HG02623 (cell line): Measurements from ENCODE around the gene STK32B.
"Not testable (repeated sequence)": the region's sequence is repeated elsewhere in the genome, so short reads cannot be mapped to it uniquely, and the experiment has no call there.

Experiments used
- ATAC-seq: cut with Tn5 transposase; IDR thresholded peaks from one replicate; pipeline ENCODE4 v1.9.1; 2021; ENCODE audit warnings: moderate library complexity; ENCODE audit not compliant: unreplicated experiment

STK32B gene

DNA sequence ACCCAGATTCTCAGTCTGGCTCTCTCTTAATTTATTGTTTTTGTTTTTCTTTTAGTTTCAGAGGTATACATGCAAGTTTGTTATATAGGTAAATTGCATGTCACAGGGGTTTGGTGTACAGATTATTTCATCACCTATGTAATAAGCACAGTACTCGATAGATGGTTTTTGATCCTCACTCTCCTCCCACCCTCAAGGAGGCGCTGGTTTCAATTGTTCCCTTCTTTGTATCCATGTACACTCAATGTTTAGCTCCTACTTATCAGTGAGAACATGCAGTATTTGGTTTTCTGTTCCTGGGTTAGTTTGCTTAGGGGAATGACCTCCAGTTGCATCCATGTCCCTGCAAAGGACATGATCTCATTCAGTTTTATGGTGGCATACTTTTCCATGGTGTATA is 198.4 kb downstream of the STK32B start:
- no peak for ATAC-seq

DNA sequence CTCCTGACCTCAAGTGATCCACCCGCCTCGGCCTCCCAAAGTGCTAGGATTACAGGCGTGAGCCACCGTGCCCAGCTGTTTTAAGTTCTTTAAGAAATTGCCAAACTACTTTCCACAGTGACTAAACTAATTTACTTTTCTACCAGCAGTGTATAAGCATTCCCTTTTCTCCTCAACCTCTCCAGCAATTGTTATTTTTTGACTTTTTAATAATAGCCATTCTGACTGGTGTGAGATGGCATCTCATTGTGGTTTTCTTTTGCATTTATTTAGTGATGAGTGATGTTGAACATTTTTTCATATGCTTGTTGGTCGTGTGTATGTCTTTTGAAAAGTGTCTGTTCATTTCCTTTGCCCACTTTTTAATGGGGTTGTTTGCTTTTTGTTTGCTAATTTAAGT is 199.3 kb downstream of the STK32B start:
- not testable (repeated sequence) for ATAC-seq

DNA sequence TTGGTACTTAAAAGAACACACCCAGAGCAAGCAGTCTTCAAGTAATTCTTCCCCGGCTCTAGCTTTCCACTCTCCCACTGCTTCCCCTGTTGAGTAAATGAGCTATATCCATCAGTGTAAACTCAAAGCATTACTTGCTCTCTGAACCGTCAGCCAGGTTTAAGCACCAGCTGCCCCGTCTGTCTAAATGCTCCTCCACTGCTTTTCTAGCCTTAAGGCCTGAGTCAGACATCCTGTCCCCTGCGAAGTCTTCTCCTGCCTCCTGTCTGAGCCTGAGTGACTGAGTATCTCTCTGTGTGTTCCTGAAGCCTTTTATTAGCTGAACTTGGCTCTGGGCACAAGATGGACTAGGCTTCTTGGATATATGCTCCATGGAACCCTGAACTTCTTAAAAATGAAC is 205.1 kb downstream of the STK32B start:
- no peak for ATAC-seq

DNA sequence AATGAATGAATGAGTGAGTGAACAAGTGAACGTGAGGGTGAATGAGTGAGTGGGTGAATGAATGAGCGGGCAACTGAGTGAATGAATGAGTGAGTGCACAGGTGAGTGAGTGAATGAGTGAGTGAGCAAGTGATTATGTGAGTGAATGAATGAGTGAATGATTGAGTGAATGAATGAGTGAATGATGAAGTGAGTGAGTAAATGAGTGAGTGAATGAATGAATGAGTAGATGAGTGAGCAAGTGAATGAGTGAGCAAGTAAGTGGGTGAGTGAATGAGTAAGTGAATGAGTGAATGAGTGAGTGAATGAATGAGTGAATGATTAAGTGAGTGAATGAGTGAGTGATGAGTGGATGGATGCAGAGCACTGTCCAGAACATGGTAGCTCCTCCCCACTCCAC is 205.8 kb downstream of the STK32B start:
- ATAC-seq = no peak

DNA sequence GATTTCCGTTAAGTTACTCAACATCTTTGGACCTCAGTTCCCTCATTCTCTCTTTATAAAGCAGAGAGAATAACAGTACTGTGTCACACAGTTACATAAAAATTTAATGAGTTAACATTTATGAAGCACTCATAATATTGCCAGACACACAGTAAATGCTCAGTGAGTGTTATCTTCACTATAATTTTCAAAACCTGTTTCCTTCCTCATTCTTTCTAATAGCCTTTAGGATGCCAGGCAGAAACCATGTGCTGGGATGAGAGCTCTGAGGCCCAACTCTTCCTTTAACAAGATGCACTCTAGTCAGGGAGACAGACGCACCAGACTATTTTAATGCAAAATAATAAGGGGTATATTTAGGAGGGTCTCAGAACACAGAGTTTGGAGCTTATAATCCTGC is 208.2 kb downstream of the STK32B start:
- no peak for ATAC-seq

DNA sequence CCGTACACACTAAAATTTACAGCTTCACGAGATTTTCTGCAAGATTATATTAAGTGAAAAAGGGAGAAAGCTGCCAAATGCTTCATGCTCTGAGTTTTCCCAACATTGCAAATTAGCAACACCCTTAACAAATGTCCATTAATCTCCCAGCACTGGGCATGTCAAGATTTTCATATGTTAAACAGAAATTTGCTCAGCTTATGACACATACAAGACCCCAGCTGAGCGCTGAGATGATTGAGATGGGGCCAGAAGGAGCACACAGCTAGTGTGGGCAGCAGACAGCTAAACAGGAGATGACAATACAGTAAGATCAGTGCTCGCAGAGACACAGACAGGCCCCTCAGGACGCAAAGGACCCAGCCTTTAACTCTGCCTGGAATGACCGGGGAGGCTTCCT is 208.8 kb downstream of the STK32B start:
- no peak for ATAC-seq

DNA sequence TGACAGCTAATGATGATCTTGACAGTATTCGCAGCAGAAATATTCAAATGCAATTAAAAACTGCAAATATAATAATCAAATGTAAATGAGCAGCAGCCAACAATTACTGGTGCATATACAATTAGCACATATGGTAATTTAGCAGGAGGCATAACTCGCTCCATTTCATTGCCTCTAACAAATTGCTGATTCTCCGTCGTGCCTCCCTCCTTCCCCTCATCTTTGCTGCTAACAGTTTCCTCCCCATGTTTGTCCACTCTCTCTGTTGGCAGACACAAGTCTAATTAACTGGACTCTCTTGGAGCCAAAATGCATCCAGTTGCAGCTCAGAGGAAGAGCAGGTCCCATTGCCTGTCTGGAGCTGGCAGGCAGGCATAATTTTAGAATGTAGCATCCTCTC is 210.6 kb downstream of the STK32B start:
- no peak for ATAC-seq

DNA sequence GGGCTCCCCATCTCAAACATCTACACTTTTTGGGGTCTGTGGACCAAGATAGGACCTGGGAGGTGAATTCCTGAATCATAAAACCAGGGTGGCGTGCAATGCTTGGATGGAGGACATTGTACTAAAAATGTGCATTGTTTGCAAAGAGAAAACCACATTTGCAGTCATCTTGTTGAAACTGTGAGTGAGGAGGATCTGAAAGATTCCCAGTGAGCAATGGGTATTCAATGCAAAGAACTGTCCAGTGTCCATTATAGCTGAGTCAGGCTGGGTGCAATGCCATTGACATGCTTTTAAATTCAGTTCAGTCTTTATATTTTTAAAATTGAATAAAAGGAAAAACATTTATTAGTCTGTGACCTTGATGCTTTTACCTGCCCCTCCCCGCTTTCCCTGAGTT is 215.7 kb downstream of the STK32B start:
- ATAC-seq = no peak

DNA sequence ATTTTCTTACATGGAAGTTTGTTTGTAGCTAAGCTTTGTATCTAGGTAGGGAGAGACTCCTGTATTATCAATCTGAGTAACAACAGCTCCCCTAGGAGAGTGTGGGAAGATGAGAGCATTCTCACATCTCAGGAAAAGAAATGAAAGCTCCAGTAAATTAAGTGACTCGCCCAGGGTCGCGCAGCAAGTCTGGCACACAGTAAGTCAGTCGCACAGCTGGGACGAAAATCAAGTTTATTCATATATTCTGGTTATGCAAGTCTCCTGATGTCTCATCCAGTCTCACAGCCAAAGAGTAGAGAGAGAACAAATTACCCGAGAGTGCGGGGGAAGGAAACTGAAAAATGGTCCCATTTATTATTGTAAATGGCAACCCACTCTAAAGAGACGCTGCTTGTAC is 216.1 kb downstream of the STK32B start:
- ATAC-seq = no peak

DNA sequence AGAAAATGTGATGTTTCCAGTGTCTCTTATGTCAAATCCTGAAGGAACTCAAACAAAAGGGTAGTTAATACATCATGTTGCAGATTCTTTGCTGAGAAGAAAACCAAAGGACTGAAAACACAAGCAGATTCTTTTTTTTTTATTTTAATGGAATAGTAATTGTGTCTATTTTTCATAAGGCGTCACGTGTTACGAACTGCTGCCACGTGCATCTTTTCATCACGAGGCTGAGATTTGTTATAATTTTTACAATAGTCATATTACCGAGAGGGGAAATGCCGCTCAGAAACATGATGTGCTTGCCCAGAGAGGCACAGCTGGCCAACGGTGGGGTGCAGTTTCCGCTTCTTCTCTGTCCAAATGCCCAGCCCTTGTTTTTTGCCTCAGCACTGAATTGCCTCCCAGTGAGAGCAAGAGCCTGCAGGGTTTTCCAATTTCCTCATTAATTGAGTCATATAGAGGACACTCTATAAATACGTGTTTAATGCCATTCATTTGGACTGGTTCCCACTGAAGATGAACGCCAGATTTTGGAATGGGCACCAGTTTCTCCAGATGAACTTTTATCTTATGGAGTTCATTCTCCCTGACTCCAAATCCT is 225.3 kb downstream of the STK32B start:
- no peak for ATAC-seq

DNA sequence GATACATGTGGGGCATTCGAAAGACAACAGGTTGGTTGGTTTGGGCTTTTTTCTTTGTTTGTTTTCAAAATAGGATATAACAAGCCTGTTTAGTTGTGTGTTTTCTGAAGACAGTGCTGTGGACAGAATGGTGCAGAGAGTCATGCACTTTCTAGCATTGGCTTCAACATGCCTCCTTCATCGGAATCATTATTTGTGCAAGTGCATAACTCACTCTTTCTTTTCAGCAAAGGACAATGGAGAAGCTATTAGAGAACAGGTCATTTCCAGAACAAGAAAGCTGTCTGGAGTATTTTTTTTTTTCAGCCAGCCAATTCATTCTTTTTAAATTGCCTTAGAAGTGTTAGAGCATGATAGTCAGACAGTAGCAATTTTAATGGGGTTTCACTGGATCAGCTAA is 225.8 kb downstream of the STK32B start:
- ATAC-seq = no peak

DNA sequence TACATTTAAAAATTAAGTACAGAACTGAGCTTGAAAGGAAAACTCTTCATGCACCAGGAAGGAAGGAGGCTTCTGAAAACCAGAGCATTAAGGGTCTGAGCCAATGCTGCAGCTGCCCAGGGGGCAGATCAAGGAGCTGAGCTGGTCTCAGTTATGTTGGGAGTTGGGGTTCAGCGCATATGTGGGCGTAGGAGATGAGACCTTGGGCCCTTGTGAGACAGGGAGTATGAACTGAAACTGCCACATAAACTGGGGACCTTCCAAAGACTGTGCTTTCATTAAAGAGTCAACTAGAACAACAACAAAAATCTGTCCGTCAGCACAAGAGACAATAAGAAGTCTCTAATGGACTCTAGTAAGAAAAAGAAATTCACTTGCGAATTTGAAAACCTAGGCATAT is 226.9 kb downstream of the STK32B start:
- no peak for ATAC-seq

DNA sequence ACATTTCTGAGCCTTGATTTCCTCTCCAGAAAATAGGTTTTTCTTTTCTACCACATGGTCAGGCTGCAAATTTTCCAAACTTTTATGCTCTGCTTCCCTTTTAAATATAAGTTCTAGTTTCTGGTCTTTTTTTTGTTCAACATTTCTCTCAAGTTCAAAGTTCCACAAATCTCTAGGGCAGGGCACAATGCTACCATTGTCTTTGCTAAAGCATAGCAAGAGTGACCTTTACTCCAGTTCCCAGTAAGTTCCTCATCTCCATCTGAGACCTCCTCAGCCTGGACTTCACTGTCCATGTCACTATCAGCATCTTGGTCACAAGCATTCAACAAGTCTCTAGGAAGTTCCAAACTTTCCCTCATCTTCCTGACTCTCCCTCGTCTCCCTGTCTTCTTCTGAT is 228.8 kb downstream of the STK32B start:
- not testable (repeated sequence) for ATAC-seq

DNA sequence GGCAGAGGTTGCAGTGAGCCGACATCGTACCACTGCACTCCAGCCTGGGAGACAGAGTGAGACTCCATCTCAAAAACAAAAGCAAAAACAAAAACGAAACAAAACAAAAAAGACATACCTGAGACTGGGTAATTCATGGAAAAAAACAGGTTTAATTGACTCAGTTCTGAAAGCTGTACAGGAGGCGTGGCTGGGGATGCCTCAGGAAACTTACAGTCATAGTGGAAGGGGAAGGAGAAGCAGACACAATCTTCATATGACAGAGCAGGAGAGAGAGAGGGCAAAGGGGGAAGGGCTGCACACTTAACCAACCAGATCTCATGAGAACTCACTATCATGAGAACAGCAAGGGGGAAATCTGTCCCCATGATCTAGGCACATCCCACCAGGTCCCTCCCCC is 229.5 kb downstream of the STK32B start:
- no peak for ATAC-seq

DNA sequence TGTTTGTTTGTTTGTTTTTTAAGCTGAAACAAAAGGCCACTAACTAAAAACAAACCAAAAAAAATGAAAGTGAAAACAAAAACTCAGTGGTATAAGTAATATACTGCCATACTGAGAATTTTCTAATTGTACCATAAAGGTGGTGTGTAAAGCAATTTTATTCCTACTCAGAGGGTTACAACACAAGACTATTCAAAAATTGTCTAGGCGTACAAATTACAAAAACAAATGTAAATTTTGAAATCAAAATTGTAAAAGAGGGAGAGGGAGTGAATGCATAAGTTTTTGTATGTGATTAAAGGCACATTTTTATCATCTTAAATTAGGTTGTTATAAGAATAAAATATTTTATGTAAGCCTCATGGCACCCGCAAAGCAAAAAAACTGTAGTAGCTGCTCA is 232.6 kb downstream of the STK32B start:
- no peak for ATAC-seq

DNA sequence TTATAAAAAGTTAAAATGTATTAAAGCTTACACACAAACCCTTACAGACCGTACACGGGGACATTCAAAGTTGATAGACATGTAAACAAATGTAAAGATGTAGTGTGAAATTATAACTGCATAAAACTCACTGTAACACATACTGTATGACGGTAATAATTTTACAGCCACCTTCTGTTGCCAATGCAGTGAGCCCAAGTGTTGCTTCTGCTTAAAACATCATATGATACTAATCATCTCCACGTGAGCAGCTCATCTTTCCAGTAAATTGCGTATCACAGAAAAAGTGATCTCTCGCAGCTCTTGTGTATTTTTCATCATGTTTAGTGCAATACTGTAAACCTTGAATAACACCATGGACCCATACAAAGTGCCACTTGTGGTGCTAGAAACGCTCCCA is 233.2 kb downstream of the STK32B start:
- no peak for ATAC-seq

DNA sequence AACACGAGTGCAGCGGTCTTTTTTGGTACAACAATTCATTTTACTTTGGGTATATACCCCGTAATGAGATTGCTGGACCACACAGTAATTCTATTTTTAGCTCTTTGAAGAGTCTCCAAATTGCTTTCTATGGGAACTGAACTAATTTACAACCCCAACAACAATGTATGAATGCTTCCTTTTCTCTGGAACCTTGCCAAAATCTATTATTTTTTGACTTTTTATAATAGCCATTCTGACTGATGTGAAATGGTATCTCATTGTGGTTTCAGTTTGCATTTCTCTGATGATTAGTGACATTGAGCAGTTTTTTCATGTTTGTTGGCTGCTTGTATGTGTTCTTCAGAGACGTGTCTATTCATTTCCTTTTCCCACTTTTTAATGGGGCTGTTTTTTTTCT is 240.8 kb downstream of the STK32B start:
- no peak for ATAC-seq

DNA sequence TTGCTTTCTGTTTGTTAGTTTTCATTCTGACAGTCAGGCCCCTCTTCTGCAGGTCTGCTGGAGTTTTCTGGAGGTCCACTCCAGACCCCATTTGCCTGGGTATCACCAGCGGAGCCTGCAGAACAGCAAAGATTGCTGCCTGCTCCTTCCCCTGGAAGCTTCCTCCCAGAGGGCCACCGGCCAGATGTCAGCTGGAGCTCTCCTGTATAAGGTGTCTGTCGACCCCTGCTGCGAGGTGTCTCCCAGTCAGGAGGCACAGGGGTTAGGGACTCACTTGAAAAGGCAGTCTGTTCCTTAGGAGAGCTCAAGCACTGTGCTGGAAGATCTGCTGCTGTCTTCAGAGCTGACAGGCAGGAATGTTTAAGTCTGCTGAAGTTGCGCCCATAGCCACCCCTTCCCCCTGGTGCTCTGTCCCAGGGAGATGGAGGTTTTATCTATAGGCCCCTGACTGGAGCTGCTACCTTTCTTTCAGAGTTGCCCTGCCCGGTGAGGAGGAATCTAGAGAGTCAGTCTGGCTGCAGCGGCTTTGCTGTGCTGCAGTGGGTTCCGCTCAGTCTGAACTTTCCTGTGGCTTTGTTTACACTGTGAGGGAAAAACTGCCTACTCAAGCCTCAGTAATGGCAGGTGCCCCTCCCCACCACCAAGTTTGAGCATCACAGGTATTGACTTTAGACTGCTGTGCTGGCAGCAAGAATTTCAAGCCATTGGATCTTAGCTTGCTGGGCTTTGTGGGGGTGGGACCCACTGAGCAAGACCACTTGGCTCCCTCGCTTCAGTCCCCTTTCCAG is 246.9 kb downstream of the STK32B start:
- ATAC-seq = not testable (repeated sequence)

DNA sequence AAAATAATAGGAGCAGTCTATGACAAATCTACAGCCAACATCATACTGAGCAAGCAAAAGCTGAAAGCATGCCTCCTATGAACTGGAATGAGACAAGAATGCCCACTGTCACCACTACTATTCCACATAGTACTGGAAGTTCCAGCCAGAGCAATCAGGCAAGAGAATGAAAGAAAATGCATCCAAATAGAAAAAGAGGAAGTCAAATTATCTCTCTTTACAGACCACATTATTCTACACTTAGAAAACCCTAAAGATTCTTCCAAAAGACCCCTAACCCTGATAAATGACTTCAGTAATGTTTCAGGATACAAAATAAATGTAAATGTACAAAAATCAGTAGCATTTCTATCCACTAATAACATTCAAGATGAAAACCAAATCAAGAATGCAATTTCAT is 249.0 kb downstream of the STK32B start:
- ATAC-seq = no peak

DNA sequence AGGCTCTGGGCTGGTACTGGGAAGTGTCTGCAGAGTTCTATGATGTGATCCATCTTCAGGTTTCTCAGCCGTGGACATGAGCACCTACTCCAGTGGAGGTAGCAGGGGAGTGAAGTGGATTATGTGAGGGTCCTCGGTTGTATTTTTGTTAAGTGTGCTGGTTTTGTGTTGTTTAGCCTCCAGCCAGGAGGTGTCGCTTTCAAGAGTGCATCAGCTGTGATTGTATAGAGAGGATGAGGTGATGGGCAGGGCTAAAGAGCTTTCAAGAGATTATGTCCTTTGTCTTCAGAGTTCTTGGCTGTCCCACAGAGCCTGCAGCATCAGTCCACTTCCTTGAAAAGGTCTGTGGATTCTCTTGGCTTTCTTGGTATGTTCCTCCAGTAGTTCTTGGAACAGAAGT is 256.6 kb downstream of the STK32B start:
- ATAC-seq = no peak

DNA sequence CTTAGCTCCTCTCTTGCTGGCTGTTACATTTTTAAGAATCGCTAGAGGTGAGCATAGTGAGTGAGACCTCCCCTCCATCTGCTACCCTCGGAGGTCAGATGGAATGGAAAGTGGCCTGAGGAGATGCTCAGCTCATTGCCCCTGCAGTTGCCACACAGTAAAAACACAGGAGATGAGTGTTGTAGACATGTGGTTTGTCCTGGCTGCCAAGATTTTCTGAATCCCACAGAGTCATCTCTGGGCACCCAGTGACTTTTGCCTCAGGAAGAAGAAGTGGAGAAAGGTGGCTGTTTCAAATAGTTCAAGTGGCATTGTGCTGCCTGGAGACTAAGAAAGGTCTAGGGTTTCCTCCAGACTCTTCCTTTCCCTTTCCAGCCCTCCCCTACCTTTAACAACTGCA is 271.0 kb downstream of the STK32B start:
- no peak for ATAC-seq

DNA sequence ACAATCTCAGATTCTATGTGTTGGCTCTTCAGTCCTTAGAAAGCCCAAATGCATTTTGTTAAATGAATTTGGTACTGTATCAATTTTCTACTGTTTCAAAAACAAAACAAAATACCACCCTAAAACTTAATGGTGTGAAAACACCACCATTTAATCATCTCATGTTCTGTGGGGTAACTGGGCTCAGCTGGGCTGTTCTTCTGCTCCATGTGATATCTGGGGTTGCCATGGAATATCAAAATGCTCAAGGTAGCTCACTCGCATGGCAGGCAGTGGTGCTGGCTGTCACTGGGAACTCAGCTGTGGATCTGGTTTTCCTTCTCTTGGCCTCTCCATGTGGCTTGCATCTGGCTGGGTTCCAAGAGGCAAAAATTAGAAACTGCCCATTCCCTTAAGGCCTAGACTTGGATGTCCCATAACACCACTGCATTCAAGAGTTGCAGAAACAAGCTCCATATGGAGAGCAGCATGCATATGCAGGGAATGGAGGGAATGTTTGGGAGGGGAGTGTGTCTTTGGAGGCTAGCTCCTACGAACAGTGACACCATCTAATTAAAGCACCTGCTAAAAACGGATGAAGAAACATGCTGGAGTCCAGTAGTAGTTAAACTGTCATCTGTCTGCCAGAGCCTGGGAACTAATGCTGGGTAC is 279.2 kb downstream of the STK32B start:
- ATAC-seq = no peak
